NB4 (cell line): Measurements from ENCODE around the gene CPNE4.

ENCODE experiments used
- DNase-seq: peaks from one replicate; pipeline ENCODE4 v3.0.0; 2010; ENCODE audit warnings: low read depth
- H3K4me3 ChIP-seq: one replicate; pipeline ENCODE4 v1.5.1; 2011; ENCODE audit warnings: mild to moderate bottlenecking, low read depth, low read length, moderate library complexity
- CTCF ChIP-seq: IDR thresholded peaks from one replicate; pipeline ENCODE4 v1.5.1; 2012; ENCODE audit warnings: low read depth, low read length
- MAX ChIP-seq: IDR thresholded peaks from 2 replicates; pipeline ENCODE4 v1.6.1; 2011; ENCODE audit warnings: low read depth, low read length
- MYC ChIP-seq: IDR thresholded peaks from 2 replicates; pipeline ENCODE4 v1.6.1; 2011; ENCODE audit warnings: low read depth, low read length
- POLR2A ChIP-seq: IDR thresholded peaks from 2 replicates; pipeline ENCODE4 v1.6.1; 2011; ENCODE audit warnings: mild to moderate bottlenecking; ENCODE audit not compliant: insufficient read length; ENCODE audit errors: extremely low read depth

Gene CPNE4

GRCh38 chr3:131901686-131902085 lies 133.1 kb downstream of the CPNE4 start:
- H3K4me3 ChIP-seq = no peak overlapping the region
- DNase-seq = no peak
- no peak for TF ChIP-seq MYC

GRCh38 chr3:131900891-131901290 lies 133.9 kb downstream of the CPNE4 start:
- no peak for DNase-seq
- TF ChIP-seq CTCF = no peak
- no peak for TF ChIP-seq MYC
- no peak for TF ChIP-seq POLR2A
- no peak for TF ChIP-seq MAX
- no peak overlapping the region for H3K4me3 ChIP-seq

- DNase-seq = no peak
- H3K4me3 ChIP-seq = no peak overlapping the region
- TF ChIP-seq MAX (no peak), POLR2A (no peak), MYC (no peak), CTCF (no peak)
These were observed 135.8 kb downstream of the CPNE4 start for GRCh38 chr3:131899021-131899420.

GRCh38 chr3:131898346-131898745 lies 136.5 kb downstream of the CPNE4 start:
- no peak overlapping the region for H3K4me3 ChIP-seq
- DNase-seq = no peak
- TF ChIP-seq POLR2A (no peak), MAX (no peak), CTCF (no peak), MYC (no peak)

- DNase-seq = no peak
- TF ChIP-seq CTCF (no peak), POLR2A (no peak), MAX (no peak), MYC (no peak)
These were observed 138.5 kb downstream of the CPNE4 start for GRCh38 chr3:131896285-131896684.

GRCh38 chr3:131895766-131896165 lies 139.0 kb downstream of the CPNE4 start:
- no peak overlapping the region for H3K4me3 ChIP-seq
- DNase-seq = no peak
- no peak for TF ChIP-seq POLR2A
- TF ChIP-seq MYC = no peak
- TF ChIP-seq MAX = no peak
- TF ChIP-seq CTCF = no peak

More at GRCh38 chr3:131896285-131896684, 138.5 kb downstream of the CPNE4 start:
- no peak overlapping the region for H3K4me3 ChIP-seq
